A549 (cell line): ENCODE data around the gene LRRC1.

ENCODE experiments used
- CEBPB ChIP-seq, 2 experiments: fragments of >200 bp in 1 of 2; sonication (Bioruptor Twin) in 1 of 2; formaldehyde crosslinking in 1 of 2; IDR thresholded peaks; 2 replicates each; pipeline ENCODE4 v1.6.1; 2012 to 2016
- CHD2 ChIP-seq: fragments of 150-350 bp; IDR thresholded peaks from 2 replicates; pipeline ENCODE4 v1.6.1; 2014; ENCODE audit warnings: low read length; ENCODE audit not compliant: partially characterized antibody
- CTCF ChIP-seq: fragments of >200 bp; sonication (Bioruptor Twin); formaldehyde crosslinking; IDR thresholded peaks from 3 replicates; pipeline ENCODE4 v1.5.1; 2016
- EHMT2 ChIP-seq: fragments of 200-600 bp; sonication (generic); IDR thresholded peaks from 2 replicates; pipeline ENCODE4 v1.6.1; 2016; ENCODE audit warnings: antibody characterized with exemption, low read depth, mild to moderate bottlenecking, moderate library complexity
- EP300 ChIP-seq, 2 experiments: fragments of >200 bp; sonication (Bioruptor Twin); formaldehyde crosslinking; IDR thresholded peaks; 2 replicates in 1 of 2; 3 replicates in 1 of 2; pipeline ENCODE4 v1.6.1; 2016 to 2017
- KDM1A ChIP-seq: fragments of 200-600 bp; sonication (generic); IDR thresholded peaks from 2 replicates; pipeline ENCODE4 v1.6.1; 2016; ENCODE audit warnings: low read depth, mild to moderate bottlenecking
- MAZ ChIP-seq: fragments of 150-350 bp; IDR thresholded peaks from 2 replicates; pipeline ENCODE4 v1.6.1; 2014; ENCODE audit warnings: antibody characterized with exemption, low read depth, low read length, borderline replicate concordance
- NR3C1 ChIP-seq: fragments of >200 bp; sonication (Bioruptor Twin); formaldehyde crosslinking; IDR thresholded peaks from 3 replicates; pipeline ENCODE4 v1.6.1; 2017
- POLR2A ChIP-seq: IDR thresholded peaks from 2 replicates; pipeline ENCODE4 v1.6.1; 2012; ENCODE audit warnings: mild to moderate bottlenecking, low read length
- SMC3 ChIP-seq: fragments of >200 bp; sonication (Bioruptor Twin); formaldehyde crosslinking; IDR thresholded peaks from 3 replicates; pipeline ENCODE4 v1.6.1; 2018; ENCODE audit warnings: inconsistent platforms
- USF2 ChIP-seq: fragments of 450-650 bp; IDR thresholded peaks from 2 replicates; pipeline ENCODE4 v1.6.1; 2014; ENCODE audit warnings: antibody characterized with exemption
- ZFP36 ChIP-seq: fragments of 450-650 bp; IDR thresholded peaks from 2 replicates; pipeline ENCODE4 v1.6.1; 2014; ENCODE audit warnings: borderline replicate concordance; ENCODE audit not compliant: partially characterized antibody
- TF ChIP-seq, protein P1 (sequence below): fragments of 150-350 bp; IDR thresholded peaks from 2 replicates; pipeline ENCODE4 v1.6.1; 2014; ENCODE audit warnings: low read depth, mild to moderate bottlenecking, low read length
- TF ChIP-seq, protein P2 (sequence below): IDR thresholded peaks from 2 replicates; pipeline ENCODE4 v1.6.1; 2012

- TF ChIP-seq CTCF (no peak), USF2 (no peak), POLR2A (no peak), CHD2 (no peak), EP300 (IDR thresholded peaks at IDR 0.05) (no peak), SMC3 (no peak), MAZ (no peak), NR3C1 (no peak), EHMT2 (no peak), CEBPB (IDR thresholded peaks at IDR 0.05) (no peak), ZFP36 (no peak), KDM1A (no peak)
- TF ChIP-seq, protein P1, sequence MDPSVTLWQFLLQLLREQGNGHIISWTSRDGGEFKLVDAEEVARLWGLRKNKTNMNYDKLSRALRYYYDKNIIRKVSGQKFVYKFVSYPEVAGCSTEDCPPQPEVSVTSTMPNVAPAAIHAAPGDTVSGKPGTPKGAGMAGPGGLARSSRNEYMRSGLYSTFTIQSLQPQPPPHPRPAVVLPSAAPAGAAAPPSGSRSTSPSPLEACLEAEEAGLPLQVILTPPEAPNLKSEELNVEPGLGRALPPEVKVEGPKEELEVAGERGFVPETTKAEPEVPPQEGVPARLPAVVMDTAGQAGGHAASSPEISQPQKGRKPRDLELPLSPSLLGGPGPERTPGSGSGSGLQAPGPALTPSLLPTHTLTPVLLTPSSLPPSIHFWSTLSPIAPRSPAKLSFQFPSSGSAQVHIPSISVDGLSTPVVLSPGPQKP, result no peak
- TF ChIP-seq, protein P2, sequence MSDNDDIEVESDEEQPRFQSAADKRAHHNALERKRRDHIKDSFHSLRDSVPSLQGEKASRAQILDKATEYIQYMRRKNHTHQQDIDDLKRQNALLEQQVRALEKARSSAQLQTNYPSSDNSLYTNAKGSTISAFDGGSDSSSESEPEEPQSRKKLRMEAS, result no peak
Measured at GRCh38 chr6:53786832-53787231, 8.0 kb upstream of the LRRC1 start.
